Mesothelial cell of epicardium (in vitro differentiated cells): ENCODE data around the gene TOLLIP. TPM values are rescaled to one million over a fixed set of nuclear protein-coding genes. Genes with fewer than 3 reads are reported as not detected.

ENCODE experiments used
- DNase-seq, 2 experiments: peaks; one replicate each; pipeline ENCODE4 v3.0.0; 2021; ENCODE audit warnings: low spot score in 2 of 2; ENCODE audit not compliant: unreplicated experiment in 2 of 2
- H3K27ac Mint-ChIP-seq: 2 replicates; pipeline ENCODE4 v1.8.0; 2021; ENCODE audit warnings: mixed read lengths
- H3K27me3 Mint-ChIP-seq: 2 replicates; pipeline ENCODE4 v1.8.0; 2021; ENCODE audit warnings: low read depth, mixed read lengths
- H3K36me3 Mint-ChIP-seq: 2 replicates; pipeline ENCODE4 v1.8.0; 2021; ENCODE audit warnings: mixed read lengths
- H3K4me1 Mint-ChIP-seq: 2 replicates; pipeline ENCODE4 v1.8.0; 2021; ENCODE audit warnings: mixed read lengths
- H3K4me3 Mint-ChIP-seq: 2 replicates; pipeline ENCODE4 v1.8.0; 2021; ENCODE audit warnings: mild to moderate bottlenecking, moderate library complexity, mixed read lengths
- H3K9me3 Mint-ChIP-seq: 2 replicates; pipeline ENCODE4 v1.8.0; 2021; ENCODE audit warnings: mixed read lengths
- CTCF ChIP-seq: fragments of 200-600 bp; sonication (generic); IDR thresholded peaks from one replicate; pipeline ENCODE4 v1.5.0; 2021; ENCODE audit warnings: antibody characterized with exemption; ENCODE audit not compliant: unreplicated experiment
- total RNA-seq: library from RNA; stranded (reverse); gene quantifications from 3 replicates; pipeline ENCODE4 v1.2.1, GENCODE V29; 2021

TOLLIP gene
- total RNA-seq, 1 donor from 2014 or later = 43.2 TPM

GRCh38 chr11:1234771-1235305, 74.6 kb downstream of the TOLLIP start:
- Mint-ChIP-seq H3K4me1 (no peaks in the 10 kb centered on the region), H3K27me3 (peaks cover 3% of the 10 kb centered on the region), H3K4me3 (no peak overlapping the region), H3K36me3 (no peaks in the 10 kb centered on the region), H3K27ac (no peak overlapping the region), H3K9me3 (no peaks in the 10 kb centered on the region)
- no peak for TF ChIP-seq CTCF
- DNase-seq = no peak

DNA sequence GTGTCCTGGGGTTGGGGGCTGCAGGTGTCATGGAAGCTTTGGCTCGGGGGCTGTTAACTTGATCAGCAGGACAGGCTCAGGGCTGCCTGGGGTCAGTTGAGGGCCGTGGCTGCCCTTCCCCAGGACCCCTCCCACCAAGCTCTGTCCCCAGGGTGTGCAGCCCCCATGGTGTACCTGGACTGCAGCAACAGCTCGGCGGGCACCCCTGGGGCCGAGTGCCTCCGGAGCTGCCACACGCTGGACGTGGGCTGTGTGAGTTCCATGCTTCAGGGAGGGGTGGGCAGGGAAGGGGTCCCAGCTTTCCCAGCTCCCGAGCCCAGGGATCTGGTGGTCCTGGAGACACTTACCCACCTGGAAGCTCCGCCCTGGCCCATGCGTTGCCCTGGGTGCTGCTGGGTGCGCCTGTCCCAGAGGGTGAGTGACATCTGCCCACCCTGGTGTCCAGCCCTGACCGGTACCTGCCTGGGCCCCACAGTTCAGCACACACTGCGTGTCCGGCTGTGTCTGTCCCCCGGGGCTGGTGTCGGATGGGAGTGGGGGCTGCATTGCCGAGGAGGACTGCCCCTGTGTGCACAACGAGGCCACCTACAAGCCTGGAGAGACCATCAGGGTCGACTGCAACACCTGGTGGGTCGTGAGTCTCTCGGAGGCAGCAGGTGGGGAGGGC, 75.2 kb downstream of the TOLLIP start:
- H3K27ac Mint-ChIP-seq = no peak overlapping the region
- TF ChIP-seq CTCF = no peak

GRCh38 chr11:1233351-1234053, 75.9 kb downstream of the TOLLIP start:
- no peak overlapping the region for H3K4me3 Mint-ChIP-seq
- no peak for TF ChIP-seq CTCF
- H3K9me3 Mint-ChIP-seq = no peaks in the 10 kb centered on the region
- H3K27ac Mint-ChIP-seq = no peak overlapping the region
- no peaks in the 10 kb centered on the region for H3K4me1 Mint-ChIP-seq
- H3K27me3 Mint-ChIP-seq = peaks cover 3% of the 10 kb centered on the region
- DNase-seq = no peak
- no peaks in the 10 kb centered on the region for H3K36me3 Mint-ChIP-seq

More for the DNA sequence above, 75.2 kb downstream of the TOLLIP start:
- H3K4me1 Mint-ChIP-seq = no peaks in the 10 kb centered on the region
- H3K9me3 Mint-ChIP-seq = no peaks in the 10 kb centered on the region
- no peaks in the 10 kb centered on the region for H3K36me3 Mint-ChIP-seq
- H3K27me3 Mint-ChIP-seq = peaks cover 3% of the 10 kb centered on the region
- H3K4me3 Mint-ChIP-seq = no peak overlapping the region
- DNase-seq = no peak

DNA sequence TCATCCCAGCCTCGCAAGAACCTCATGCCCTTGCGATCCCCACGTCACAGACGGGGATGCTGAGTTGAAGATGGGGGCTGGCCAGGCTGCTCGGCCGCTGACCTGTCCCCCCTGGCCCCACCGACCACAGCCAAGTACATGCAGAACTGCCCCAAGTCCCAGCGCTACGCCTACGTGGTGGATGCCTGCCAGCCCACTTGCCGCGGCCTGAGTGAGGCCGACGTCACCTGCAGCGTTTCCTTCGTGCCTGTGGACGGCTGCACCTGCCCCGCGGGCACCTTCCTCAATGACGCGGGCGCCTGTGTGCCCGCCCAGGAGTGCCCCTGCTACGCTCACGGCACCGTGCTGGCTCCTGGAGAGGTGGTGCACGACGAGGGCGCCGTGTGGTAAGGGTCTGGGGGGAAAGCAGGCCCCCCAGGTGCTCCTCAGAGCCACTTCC, 76.5 kb downstream of the TOLLIP start:
- DNase-seq = no peak
- Mint-ChIP-seq H3K27ac (no peak overlapping the region), H3K27me3 (peaks cover 3% of the 10 kb centered on the region), H3K36me3 (no peaks in the 10 kb centered on the region), H3K9me3 (no peaks in the 10 kb centered on the region), H3K4me1 (no peaks in the 10 kb centered on the region), H3K4me3 (no peak overlapping the region)
- TF ChIP-seq CTCF = no peak

GRCh38 chr11:1232021-1232882, 77.2 kb downstream of the TOLLIP start:
- Mint-ChIP-seq H3K27ac (no peak overlapping the region), H3K4me1 (no peaks in the 10 kb centered on the region), H3K27me3 (peaks cover 3% of the 10 kb centered on the region), H3K9me3 (no peaks in the 10 kb centered on the region), H3K4me3 (no peak overlapping the region), H3K36me3 (no peaks in the 10 kb centered on the region)
- DNase-seq = no peak
- no peak for TF ChIP-seq CTCF
